ENCODE data around the gene CHRNA3. TPM values are rescaled to one million over a fixed set of nuclear protein-coding genes. Genes with fewer than 3 reads are reported as not detected.
"Not testable (repeated sequence)": the region's sequence is repeated elsewhere in the genome, so short reads cannot be mapped to it uniquely, and the experiment has no call there.

The CHRNA3 gene
- total and polyA plus RNA-seq, 8 donors: 0.05 to 1.0 (median 0.20) TPM; not detected in 2

DNA sequence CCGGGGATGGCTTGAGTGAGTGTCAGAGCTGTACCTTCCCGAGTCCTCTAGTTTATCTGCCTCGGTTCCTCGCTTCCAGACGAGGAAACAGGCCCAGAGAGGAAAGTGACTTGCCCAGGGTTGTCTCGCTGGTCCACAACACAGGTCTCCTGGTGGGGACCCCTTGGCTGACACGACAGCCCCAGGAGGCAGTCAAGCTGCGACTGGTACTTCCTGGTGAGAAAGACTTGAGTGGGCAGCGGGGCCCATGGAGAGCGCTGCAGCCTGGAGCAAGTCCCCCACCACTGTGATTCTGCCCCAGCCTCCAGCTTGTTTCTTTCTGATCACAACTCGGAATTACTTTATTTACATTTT lies 56.1 kb downstream of the CHRNA3 start:
- 59 to 67% methylated on average over 11 of the region's 11 CpGs for WGBS, 2 donors
- peaks cover 0 to 4% (median 0%) of the 10 kb centered on the region in 3 donors for H3K4me1 ChIP-seq
- DNase-seq (no peak), ATAC-seq (no peak), FAIRE-seq (no peak)
- intact Hi-C loops (cut with DNase I): no loop called here
- H3K27me3 ChIP-seq: no peaks in the 10 kb centered on the region
- H3K4me3 ChIP-seq: peak overlapping the region in 1 of 4 donors; percentile 60
- H3K27ac ChIP-seq: peak overlapping the region in 2 of 4 donors; percentile 64 to 72
- H3K9me3 ChIP-seq: no peaks in the 10 kb centered on the region
- H3K36me3 ChIP-seq: no peaks in the 10 kb centered on the region
- TF ChIP-seq, protein P1, sequence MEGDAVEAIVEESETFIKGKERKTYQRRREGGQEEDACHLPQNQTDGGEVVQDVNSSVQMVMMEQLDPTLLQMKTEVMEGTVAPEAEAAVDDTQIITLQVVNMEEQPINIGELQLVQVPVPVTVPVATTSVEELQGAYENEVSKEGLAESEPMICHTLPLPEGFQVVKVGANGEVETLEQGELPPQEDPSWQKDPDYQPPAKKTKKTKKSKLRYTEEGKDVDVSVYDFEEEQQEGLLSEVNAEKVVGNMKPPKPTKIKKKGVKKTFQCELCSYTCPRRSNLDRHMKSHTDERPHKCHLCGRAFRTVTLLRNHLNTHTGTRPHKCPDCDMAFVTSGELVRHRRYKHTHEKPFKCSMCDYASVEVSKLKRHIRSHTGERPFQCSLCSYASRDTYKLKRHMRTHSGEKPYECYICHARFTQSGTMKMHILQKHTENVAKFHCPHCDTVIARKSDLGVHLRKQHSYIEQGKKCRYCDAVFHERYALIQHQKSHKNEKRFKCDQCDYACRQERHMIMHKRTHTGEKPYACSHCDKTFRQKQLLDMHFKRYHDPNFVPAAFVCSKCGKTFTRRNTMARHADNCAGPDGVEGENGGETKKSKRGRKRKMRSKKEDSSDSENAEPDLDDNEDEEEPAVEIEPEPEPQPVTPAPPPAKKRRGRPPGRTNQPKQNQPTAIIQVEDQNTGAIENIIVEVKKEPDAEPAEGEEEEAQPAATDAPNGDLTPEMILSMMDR (IDR thresholded peaks at IDR 0.05): no peak

GRCh38 chr15:78563092-78563491 lies 57.7 kb downstream of the CHRNA3 start:
- TF ChIP-seq, protein P1 (IDR thresholded peaks at IDR 0.05): no peak
- Histone ChIP-seq H3K4me3 (no peak overlapping the region), H3K27me3 (no peaks in the 10 kb centered on the region), H3K36me3 (no peaks in the 10 kb centered on the region), H3K9me3 (no peaks in the 10 kb centered on the region), H3K4me1 (peaks cover 0 to 4% (median 0%) of the 10 kb centered on the region in 3 donors), H3K27ac (no peak overlapping the region)
- no peak for DNase-seq
- ATAC-seq: no peak
- 84 to 90% methylated on average over 2 of the region's 2 CpGs for WGBS, 2 donors
- intact Hi-C loops (cut with DNase I): no loop called here
- no peak for FAIRE-seq

DNA sequence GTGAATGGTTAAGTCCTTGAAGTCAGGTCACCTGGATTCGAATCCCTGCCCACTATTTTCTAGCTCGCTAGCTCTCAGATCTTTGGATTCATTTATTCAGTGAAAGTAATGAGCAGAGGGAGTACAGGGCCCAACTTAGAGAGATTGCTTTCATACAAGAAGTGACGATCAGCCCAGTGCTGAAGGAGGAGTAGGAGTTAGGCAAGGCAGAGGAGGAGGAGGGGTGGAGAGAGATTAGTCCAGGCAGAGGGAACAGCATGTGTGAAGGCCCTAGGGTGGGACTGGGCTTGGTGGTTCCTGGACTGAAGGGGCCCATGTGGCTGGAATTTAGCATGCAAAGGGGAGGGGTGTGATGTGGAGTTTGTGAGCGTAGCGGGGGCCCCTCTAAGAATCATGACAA lies 59.3 kb downstream of the CHRNA3 start:
- ATAC-seq: no peak
- no peak for FAIRE-seq

GRCh38 chr15:78560201-78560600 lies 60.6 kb downstream of the CHRNA3 start:
- intact Hi-C loops (cut with DNase I); H3K9me3 ChIP-seq; H3K36me3 ChIP-seq; H3K27me3 ChIP-seq; H3K4me3 ChIP-seq; ATAC-seq; DNase-seq; FAIRE-seq; H3K4me1 ChIP-seq; H3K27ac ChIP-seq: not testable (repeated sequence)
- WGBS, 2 donors: 91 to 93% methylated on average over 10 of the region's 10 CpGs

More for the DNA sequence above, 59.3 kb downstream of the CHRNA3 start:
- no peak for DNase-seq
- intact Hi-C loops (cut with DNase I): no loop called here
- H3K4me1 ChIP-seq: peaks cover 0 to 2% (median 0%) of the 10 kb centered on the region in 3 donors
- no peaks in the 10 kb centered on the region for H3K36me3 ChIP-seq
- no peaks in the 10 kb centered on the region for H3K27me3 ChIP-seq
- H3K27ac ChIP-seq: no peak overlapping the region
- H3K4me3 ChIP-seq: no peak overlapping the region
- H3K9me3 ChIP-seq: no peaks in the 10 kb centered on the region
- TF ChIP-seq, protein P1 (IDR thresholded peaks at IDR 0.05): no peak
- 82 to 86% methylated on average over 5 of the region's 5 CpGs for WGBS, 2 donors

DNA sequence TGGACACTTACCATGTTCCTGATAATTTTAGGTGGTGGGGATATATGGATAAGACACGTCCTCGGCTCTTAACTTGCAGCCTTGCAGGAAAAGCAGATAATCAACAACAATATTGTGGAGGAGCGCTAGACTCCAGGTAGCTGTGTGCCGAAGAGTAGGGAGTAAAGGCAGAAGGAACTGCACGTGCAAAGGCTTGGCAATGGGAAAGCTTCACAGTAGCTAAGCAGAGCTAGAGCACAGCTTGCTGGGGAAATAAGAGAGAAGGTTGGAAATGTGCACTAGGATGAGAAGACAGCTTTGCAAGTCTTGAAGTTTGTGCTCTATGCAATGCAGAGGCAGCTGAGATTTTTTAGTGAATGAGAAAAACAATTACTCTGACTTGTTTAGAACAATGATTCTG lies 68.2 kb downstream of the CHRNA3 start:
- intact Hi-C loops (cut with DNase I): no loop called here
- ATAC-seq (no peak), DNase-seq (no peak), FAIRE-seq (no peak)
- no peaks in the 10 kb centered on the region for H3K4me1 ChIP-seq
- H3K27ac ChIP-seq: no peak overlapping the region
- no peak overlapping the region for H3K4me3 ChIP-seq
- TF ChIP-seq, protein P1 (IDR thresholded peaks at IDR 0.05): no peak
- WGBS, 2 donors: 32 to 56% methylated on average over 5 of the region's 5 CpGs
- peaks cover 0 to 26% (median 17%) of the 10 kb centered on the region in 3 donors for H3K36me3 ChIP-seq
- no peaks in the 10 kb centered on the region for H3K9me3 ChIP-seq
- H3K27me3 ChIP-seq: no peaks in the 10 kb centered on the region
